HG03432 (cell line): ENCODE measurements around the gene MITF.

Source experiments
- ATAC-seq: cut with Tn5 transposase; IDR thresholded peaks from one replicate; pipeline ENCODE4 v1.9.1; 2021; ENCODE audit warnings: mild to moderate bottlenecking, moderate library complexity; ENCODE audit not compliant: unreplicated experiment

Gene MITF

GRCh38 chr3:69830147-69830546 lies 90.9 kb downstream of the MITF start:
- ATAC-seq: no peak

GRCh38 chr3:69831737-69832136 lies 92.5 kb downstream of the MITF start:
- no peak for ATAC-seq

DNA sequence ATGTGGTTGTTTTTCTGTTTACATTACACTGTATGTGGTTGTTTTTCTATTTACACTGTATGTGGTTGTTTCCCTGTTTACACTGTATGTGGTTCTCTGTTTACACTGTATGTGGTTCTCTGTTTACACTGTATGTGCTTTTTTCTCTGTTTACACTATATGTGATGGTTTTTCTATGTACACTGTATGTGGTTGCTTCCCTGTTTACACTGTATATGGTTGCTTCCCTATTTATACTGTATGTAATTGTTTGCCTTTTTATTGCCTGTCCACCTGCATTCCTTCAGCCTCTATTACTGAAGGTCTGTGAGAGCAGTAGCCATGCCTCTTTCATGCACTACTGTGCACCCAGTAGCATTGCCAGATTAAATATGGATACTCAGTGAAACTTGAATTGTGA lies 94.3 kb downstream of the MITF start:
- no peak for ATAC-seq

DNA sequence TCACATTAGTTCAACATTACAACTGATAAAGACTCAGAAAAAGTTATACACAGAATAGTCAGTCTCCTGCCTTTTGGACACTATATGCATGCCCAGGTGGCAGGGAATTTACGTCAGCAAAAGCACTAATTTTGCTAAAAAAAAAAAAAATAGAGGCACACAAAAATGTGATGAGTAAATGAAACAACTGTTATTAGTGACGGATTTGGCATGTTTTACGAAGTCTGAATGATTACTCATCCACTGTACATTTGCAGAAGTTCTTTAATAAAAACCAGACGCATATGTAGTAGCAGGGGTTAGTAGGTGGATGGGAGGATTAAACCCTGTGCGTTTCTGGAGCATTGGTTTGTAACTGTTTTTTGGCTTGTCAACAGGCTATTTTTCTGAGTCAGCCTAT lies 99.0 kb downstream of the MITF start:
- no peak for ATAC-seq

GRCh38 chr3:69838696-69839515 lies 99.6 kb downstream of the MITF start:
- no peak for ATAC-seq

DNA sequence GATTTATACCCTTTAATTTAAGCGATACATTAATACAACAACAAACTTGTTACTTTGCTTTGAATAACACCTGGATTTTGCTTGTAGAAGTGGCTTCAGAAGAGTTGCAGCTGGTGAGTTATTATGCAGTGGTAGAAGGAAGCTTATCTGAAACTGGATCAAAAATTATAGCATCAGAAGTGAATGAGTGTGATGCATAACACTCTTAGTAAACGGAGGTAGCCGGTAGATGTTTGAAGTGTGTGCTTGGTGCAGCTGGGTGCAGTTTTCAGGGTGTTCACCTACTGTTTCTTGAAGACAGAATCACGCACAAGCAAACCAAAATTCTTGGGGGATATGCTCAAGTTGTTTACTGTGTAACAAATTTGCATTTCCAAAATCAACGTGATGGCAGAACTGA lies 103.1 kb downstream of the MITF start:
- no peak for ATAC-seq

DNA sequence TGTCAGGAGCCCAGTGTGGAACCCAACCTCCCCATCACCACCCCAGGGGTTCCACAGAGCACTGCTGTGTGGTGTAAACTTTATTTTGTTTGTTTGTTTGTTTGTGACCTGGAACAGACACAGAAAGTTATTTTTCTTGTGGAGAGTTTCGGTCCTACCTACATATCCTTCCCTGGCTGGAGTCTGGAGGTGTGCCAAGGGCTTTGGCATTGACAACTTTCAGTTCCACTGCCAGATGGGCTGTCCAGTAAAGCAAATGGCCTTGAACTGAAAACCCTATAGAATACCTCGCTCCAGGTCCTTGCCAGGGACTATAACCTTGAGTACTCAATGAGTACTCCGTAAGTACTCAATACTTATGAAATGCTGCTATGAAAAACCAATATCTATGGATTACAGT lies 103.5 kb downstream of the MITF start:
- ATAC-seq: no peak

DNA sequence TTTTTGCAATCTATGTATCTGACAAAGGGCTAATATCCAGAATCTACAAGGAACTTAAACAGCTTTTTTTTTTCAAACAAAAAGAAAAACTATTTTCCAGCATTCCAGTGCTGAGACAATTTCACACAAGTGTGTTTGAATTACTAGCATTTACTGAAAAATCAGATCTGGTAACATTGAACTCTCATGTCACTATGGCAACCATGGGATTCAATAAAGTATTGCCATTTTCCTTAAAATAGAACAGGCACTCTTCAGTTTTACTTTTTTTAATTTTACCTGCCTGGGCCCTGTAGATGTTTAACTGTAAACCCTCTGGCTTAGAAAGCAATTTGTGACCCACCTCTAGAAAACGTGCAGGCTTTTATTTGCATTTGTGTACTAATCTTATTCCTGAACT lies 105.4 kb downstream of the MITF start:
- ATAC-seq: no peak

GRCh38 chr3:69847303-69847702 lies 108.0 kb downstream of the MITF start:
- ATAC-seq: no peak

- no peak for ATAC-seq
Measured at GRCh38 chr3:69848113-69848512, 108.8 kb downstream of the MITF start.

GRCh38 chr3:69850849-69851248 lies 111.6 kb downstream of the MITF start:
- ATAC-seq: no peak

GRCh38 chr3:69853027-69853426 lies 113.8 kb downstream of the MITF start:
- ATAC-seq: no peak

GRCh38 chr3:69855436-69856162 lies 116.3 kb downstream of the MITF start:
- ATAC-seq: no peak

DNA sequence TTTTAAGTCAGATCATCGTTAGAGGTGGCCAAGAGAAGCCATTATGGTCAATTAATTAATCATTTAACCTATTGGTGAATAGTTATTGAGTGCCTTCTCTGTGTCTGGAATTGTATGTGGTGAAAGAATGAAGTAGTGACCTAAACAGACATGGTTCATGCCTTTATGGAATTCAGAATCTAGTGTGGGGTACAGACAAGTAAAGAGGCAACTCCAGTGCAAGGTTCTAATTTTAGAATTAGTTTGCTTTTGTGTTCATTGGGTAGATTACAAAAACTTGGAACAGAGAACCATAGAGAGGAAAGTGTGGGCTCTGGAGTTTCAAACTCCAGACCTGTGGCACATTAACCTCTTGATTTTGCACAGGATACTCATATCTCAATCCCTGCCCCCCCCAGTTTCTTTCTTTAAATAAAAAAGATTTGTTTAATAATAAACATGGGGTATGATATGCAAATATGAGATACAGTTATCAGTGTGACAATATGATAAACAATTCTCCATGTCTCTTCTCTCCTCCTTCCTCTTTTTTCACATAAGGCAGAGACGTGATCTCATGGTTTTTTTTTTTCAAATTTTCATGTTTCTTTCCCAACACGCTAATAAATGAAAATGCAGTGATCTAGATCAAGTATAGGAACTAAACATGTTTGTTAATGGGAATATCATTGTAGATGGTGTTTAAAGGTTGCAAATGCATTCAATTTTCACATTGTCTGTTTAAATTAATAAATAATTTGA lies 117.9 kb downstream of the MITF start:
- no peak for ATAC-seq

GRCh38 chr3:69861556-69861955 lies 122.3 kb downstream of the MITF start:
- ATAC-seq: no peak

DNA sequence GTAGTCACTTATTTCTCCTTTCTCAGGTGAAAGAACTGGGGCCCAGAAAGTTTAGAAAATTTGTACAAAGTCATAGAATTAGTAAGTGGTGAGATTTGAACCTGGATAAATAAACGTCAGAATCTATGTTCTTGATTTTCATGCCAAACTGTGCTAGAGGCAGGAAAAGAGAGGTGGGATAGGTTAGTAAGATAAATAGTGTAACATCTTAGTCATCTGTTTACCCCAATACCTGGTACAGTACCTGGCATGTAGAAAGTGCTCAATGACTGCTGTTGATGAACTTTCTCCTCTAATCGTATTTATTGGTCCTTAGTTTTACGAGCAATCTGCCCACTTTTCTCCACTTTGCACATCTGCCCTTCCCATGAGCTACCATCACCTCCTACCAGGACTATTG lies 124.9 kb downstream of the MITF start:
- ATAC-seq: no peak

DNA sequence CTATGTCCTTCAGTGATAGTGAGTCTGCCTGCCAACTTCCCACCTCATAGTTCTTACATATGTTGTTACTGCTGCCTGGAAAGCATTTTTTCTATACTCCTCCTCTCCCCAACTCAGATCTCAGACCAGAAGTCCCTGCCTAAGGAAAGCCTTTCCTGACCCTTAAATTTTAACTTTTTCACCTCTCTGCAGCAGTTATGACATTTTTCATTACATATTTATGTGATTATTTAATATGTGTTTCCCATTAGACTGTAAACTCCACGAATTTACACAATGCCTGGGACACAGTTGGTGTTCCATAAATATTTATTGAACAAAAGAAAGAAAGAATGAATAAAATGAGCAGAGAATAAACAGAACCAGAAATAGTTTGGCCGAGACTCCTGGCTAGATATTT lies 125.5 kb downstream of the MITF start:
- no peak for ATAC-seq

DNA sequence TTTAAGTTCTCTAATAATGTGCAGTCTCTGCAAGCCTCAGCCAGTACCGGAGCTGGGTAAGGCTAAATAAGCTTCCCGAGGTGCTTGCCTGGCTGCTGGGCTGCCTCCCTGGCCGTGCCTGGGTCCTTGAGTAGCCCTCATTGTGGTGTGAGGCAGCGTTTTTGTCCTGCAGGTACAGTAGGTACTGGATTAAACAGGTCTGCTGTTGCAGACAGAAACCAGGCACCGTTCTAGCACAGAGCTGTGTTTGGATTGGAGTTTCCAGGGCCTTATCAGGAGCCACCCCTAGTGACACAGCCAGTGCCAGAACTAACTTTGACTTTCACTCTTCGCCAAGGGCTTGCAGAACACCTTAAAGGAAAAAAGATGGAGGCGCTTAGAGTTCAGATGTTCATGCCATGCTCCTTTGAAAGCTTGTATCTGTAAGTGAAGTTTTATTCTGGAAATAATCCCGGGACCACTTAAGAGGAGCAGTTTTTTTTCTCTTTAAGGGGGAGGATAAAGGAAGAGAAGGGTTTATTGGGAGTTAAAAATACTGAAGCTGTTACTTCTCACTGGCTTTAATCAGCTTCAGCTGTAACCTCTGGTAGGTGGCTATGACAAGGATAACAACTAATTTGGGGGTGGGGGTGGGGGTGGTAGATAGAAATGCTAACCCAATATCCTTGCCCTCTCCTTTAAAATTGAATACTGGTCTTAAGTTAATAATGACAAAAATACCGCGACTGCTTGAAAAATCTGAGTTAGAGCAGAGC lies 126.8 kb downstream of the MITF start:
- ATAC-seq: no peak

- no peak for ATAC-seq
Measured at GRCh38 chr3:69866988-69867720, 127.9 kb downstream of the MITF start.

- ATAC-seq: no peak
Measured at GRCh38 chr3:69867941-69868505, 128.8 kb downstream of the MITF start.
